Cardiac muscle cell (in vitro differentiated cells and primary cell): ENCODE results near the gene MSX2. TPM values are rescaled to one million over a fixed set of nuclear protein-coding genes. Genes with fewer than 3 reads are reported as not detected.
"Not testable (repeated sequence)": the region's sequence is repeated elsewhere in the genome, so short reads cannot be mapped to it uniquely, and the experiment has no call there.

Experiments used
- DNase-seq, 2 donors: peaks; one replicate each; pipeline versions ENCODE4 v3.0.0 to v3.0.0-alpha.2; 2010 to 2017; ENCODE audit warnings: low read depth in 1 of 2, low spot score in 1 of 2
- H3K27ac ChIP-seq: fragments of 200-600 bp; sonication (generic); 2 replicates; pipeline ENCODE4 v1.5.1; 2016
- H3K27me3 ChIP-seq: fragments of 200-600 bp; sonication (generic); 2 replicates; pipeline ENCODE4 v1.6.0; 2016; ENCODE audit warnings: control low read depth
- H3K36me3 ChIP-seq: fragments of 200-600 bp; sonication (generic); 2 replicates; pipeline ENCODE4 v1.5.1; 2016; ENCODE audit warnings: control low read depth
- H3K4me1 ChIP-seq: fragments of 200-600 bp; sonication (generic); 2 replicates; pipeline ENCODE4 v1.8.1; 2017; ENCODE audit warnings: low read depth, mild to moderate bottlenecking, mixed run types
- H3K4me3 ChIP-seq: fragments of 200-600 bp; sonication (generic); 2 replicates; pipeline ENCODE4 v1.5.1; 2016; ENCODE audit warnings: mild to moderate bottlenecking
- H3K9me3 ChIP-seq: fragments of 200-600 bp; sonication (generic); 2 replicates; pipeline ENCODE4 v1.5.1; 2017; ENCODE audit warnings: low read depth, mild to moderate bottlenecking, control low read depth
- polyA plus RNA-seq: library from polyadenylated mRNA; unstranded; fragments of >200 nt; fragmentation: Nextera tagmentation; extraction: Ambion mirVana; gene quantifications from 2 replicates; pipeline ENCODE4 v1.2.1, GENCODE V29; 2016
- total RNA-seq: library from RNA; depleted of rRNA; stranded (reverse); fragments of >200 nt; gene quantifications from 2 replicates; pipeline ENCODE4 v1.2.3, GENCODE V29; 2016
- TF ChIP-seq, protein P1 (sequence below): IDR thresholded peaks from 2 replicates; pipeline ENCODE4 v1.5.1; 2012; ENCODE audit warnings: low read depth, mild to moderate bottlenecking, low read length

MSX2 gene
- total and polyA plus RNA-seq, 2 experiments from 2014 or later: 104 to 123 TPM

DNA sequence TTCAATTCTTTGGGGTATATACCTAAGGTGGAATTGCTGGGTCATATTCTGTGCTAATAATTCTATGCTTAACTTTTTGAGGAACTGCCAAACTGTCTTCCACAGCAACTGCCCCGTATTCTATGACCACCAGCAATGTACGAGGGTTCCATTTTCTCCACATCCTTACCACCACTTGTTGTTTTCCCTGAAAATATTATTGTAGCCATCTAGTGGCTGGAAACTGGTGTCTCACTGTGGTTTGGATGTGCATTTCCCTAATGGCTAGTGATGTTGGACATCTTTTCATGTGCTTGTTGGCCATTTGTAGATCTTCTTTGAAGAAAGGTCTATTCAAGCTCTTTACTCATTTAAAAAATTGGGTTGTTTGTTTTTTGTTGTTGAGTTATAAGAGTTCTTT lies 30.7 kb downstream of the MSX2 start:
- no peaks in the 10 kb centered on the region for H3K36me3 ChIP-seq
- no peak overlapping the region for H3K27ac ChIP-seq
- H3K9me3 ChIP-seq: no peaks in the 10 kb centered on the region
- DNase-seq: peak in 1 of 2 donors; percentile 17
- H3K4me1 ChIP-seq: no peaks in the 10 kb centered on the region
- TF ChIP-seq, protein P1, sequence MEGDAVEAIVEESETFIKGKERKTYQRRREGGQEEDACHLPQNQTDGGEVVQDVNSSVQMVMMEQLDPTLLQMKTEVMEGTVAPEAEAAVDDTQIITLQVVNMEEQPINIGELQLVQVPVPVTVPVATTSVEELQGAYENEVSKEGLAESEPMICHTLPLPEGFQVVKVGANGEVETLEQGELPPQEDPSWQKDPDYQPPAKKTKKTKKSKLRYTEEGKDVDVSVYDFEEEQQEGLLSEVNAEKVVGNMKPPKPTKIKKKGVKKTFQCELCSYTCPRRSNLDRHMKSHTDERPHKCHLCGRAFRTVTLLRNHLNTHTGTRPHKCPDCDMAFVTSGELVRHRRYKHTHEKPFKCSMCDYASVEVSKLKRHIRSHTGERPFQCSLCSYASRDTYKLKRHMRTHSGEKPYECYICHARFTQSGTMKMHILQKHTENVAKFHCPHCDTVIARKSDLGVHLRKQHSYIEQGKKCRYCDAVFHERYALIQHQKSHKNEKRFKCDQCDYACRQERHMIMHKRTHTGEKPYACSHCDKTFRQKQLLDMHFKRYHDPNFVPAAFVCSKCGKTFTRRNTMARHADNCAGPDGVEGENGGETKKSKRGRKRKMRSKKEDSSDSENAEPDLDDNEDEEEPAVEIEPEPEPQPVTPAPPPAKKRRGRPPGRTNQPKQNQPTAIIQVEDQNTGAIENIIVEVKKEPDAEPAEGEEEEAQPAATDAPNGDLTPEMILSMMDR: peak; percentile 37
- peaks cover 47% of the 10 kb centered on the region for H3K27me3 ChIP-seq
- no peak overlapping the region for H3K4me3 ChIP-seq

DNA sequence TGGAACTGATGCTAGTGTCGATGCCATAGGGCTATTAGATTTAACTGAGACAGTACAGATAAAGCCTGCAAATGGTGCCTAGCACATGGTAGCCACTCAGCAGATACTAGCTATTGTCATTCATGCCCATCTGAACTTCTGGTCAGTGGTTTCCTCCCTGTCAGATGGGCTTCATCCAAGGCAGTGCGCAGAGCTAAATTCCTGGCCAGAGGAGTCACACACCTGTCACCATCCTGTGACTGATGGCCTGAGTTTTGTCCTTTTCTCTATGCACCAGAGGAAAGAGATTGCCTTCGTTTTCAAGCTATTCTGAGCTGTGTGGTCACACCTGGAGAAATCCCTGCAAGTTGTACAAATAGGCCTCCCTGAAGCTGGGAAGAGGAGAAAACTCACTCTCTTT lies 34.7 kb downstream of the MSX2 start:
- no peak overlapping the region for H3K4me3 ChIP-seq

GRCh38 chr5:174760721-174761120 lies 36.3 kb downstream of the MSX2 start:
- TF ChIP-seq, protein P1: no peak
- no peak overlapping the region for H3K27ac ChIP-seq
- H3K4me3 ChIP-seq: no peak overlapping the region
- H3K27me3 ChIP-seq: peaks cover 6% of the 10 kb centered on the region
- no peak for DNase-seq
- H3K9me3 ChIP-seq: no peaks in the 10 kb centered on the region
- H3K4me1 ChIP-seq: no peaks in the 10 kb centered on the region
- no peaks in the 10 kb centered on the region for H3K36me3 ChIP-seq

More for the DNA sequence above, 34.7 kb downstream of the MSX2 start:
- no peaks in the 10 kb centered on the region for H3K4me1 ChIP-seq
- H3K27ac ChIP-seq: no peak overlapping the region
- DNase-seq: no peak
- TF ChIP-seq, protein P1: no peak
- H3K36me3 ChIP-seq: no peaks in the 10 kb centered on the region
- H3K27me3 ChIP-seq: peaks cover 17% of the 10 kb centered on the region
- no peaks in the 10 kb centered on the region for H3K9me3 ChIP-seq

DNA sequence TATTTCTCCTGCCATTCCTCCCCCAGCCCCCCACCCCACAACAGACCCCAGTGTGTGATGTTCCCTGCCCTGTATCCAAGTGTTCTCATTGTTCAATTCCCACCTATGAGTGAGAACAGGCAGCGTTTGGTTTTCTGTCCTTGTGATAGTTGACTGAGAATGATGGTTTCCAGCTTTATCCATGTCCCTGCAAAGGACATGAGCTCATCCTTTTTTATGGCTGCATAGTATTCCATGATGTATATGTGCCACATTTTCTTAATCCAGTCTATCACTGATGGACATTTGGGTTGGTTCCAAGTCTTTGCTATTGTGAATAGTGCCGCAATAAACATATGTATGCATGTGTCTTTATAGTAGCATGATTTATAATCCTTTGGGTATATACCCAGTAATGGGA lies 37.0 kb downstream of the MSX2 start:
- H3K27ac ChIP-seq, H3K27me3 ChIP-seq, DNase-seq, H3K4me3 ChIP-seq, H3K4me1 ChIP-seq, H3K9me3 ChIP-seq, H3K36me3 ChIP-seq: not testable (repeated sequence)

DNA sequence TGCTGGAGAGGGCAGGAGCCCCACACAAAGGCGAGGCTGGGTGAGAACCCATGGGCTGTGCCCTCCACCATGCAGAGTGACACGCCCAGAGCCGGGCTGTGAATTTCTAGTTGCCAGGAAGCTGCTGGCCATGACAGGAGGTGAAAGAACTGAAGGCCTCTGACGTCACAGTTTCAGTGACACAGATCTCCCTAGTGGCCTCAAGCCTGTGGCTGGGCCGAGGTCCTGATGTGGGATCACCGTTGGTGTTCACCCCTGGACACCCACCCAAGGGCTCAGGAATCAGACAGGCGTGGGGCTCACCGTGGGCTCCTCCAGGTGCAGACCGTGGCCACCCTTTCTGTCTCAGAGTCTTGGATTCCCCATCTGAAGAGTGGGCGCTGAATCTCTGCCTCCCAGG lies 39.9 kb downstream of the MSX2 start:
- Histone ChIP-seq H3K27ac (no peak overlapping the region), H3K36me3 (no peaks in the 10 kb centered on the region), H3K27me3 (no peaks in the 10 kb centered on the region), H3K9me3 (no peaks in the 10 kb centered on the region), H3K4me3 (no peak overlapping the region), H3K4me1 (no peaks in the 10 kb centered on the region)
- no peak for DNase-seq
- TF ChIP-seq, protein P1: no peak

DNA sequence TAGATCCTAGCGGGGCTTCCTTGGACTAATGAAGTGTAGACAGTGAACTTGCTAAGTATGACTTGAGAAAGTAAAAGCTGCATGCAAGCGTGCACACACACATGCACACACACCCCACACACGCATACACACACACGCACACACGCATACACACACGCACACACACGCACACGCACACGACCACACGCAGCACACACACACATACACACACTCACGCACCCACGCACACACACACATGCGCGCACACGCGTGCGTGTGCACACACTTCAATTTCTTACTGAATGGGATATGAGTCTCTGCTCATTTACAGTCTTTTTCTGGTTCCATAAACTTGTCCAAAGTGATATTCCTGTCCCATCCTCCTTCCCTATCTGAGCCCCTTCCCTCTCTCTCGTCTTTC lies 41.2 kb downstream of the MSX2 start:
- Histone ChIP-seq H3K4me3 (no peak overlapping the region), H3K27ac (no peak overlapping the region), H3K36me3 (no peaks in the 10 kb centered on the region), H3K9me3 (no peaks in the 10 kb centered on the region), H3K4me1 (no peaks in the 10 kb centered on the region), H3K27me3 (no peaks in the 10 kb centered on the region)
- DNase-seq: no peak
- TF ChIP-seq, protein P1: no peak
